ENCODE data around the gene MXD4. TPM values are rescaled to one million over a fixed set of nuclear protein-coding genes. Genes with fewer than 3 reads are reported as not detected.
A peak's percentile ranks its signal among the peaks of the same experiment; 100 is the strongest.

MXD4 gene
- total RNA-seq, 1 experiment from 2014 or later = 20.4 TPM

- ChIA-PET CTCF (interaction anchor here (1.4 kb wide), 2 partner anchors 79 to 112 kb away, joined by 3 read pairs; no protein-coding TSS in a partner anchor), POLR2A (no interaction called here)
- Mint-ChIP-seq H3K27ac (no peak overlapping the region), H3K36me3 (peaks cover 7% of the 10 kb centered on the region), H3K9me3 (peaks cover 8% of the 10 kb centered on the region), H3K27me3 (ENCODE audit: low read depth) (no peaks in the 10 kb centered on the region; the same call in 1 of the 2 replicates), H3K4me3 (no peak overlapping the region), H3K4me1 (peaks cover 10% of the 10 kb centered on the region)
- ATAC-seq = no peak
- no peak for DNase-seq (ENCODE audit: low spot score)
- TF ChIP-seq SP1 (CRISPR knock-in tag; conservative IDR thresholded peaks at IDR 0.05) = no peak
- TF ChIP-seq TEAD4 (CRISPR knock-in tag; IDR thresholded peaks at IDR 0.05) = no peak
- no peak for TF ChIP-seq NR2C2 (CRISPR knock-in tag; IDR thresholded peaks at IDR 0.05)
- TF ChIP-seq, protein P1, sequence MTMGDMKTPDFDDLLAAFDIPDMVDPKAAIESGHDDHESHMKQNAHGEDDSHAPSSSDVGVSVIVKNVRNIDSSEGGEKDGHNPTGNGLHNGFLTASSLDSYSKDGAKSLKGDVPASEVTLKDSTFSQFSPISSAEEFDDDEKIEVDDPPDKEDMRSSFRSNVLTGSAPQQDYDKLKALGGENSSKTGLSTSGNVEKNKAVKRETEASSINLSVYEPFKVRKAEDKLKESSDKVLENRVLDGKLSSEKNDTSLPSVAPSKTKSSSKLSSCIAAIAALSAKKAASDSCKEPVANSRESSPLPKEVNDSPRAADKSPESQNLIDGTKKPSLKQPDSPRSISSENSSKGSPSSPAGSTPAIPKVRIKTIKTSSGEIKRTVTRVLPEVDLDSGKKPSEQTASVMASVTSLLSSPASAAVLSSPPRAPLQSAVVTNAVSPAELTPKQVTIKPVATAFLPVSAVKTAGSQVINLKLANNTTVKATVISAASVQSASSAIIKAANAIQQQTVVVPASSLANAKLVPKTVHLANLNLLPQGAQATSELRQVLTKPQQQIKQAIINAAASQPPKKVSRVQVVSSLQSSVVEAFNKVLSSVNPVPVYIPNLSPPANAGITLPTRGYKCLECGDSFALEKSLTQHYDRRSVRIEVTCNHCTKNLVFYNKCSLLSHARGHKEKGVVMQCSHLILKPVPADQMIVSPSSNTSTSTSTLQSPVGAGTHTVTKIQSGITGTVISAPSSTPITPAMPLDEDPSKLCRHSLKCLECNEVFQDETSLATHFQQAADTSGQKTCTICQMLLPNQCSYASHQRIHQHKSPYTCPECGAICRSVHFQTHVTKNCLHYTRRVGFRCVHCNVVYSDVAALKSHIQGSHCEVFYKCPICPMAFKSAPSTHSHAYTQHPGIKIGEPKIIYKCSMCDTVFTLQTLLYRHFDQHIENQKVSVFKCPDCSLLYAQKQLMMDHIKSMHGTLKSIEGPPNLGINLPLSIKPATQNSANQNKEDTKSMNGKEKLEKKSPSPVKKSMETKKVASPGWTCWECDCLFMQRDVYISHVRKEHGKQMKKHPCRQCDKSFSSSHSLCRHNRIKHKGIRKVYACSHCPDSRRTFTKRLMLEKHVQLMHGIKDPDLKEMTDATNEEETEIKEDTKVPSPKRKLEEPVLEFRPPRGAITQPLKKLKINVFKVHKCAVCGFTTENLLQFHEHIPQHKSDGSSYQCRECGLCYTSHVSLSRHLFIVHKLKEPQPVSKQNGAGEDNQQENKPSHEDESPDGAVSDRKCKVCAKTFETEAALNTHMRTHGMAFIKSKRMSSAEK (CRISPR knock-in tag; IDR thresholded peaks at IDR 0.05; ENCODE audit: borderline replicate concordance) = no peak
- no peak for TF ChIP-seq PRRX2 (CRISPR knock-in tag; IDR thresholded peaks at IDR 0.05)
- TF ChIP-seq ETV6 (CRISPR knock-in tag; IDR thresholded peaks at IDR 0.05) = no peak
- TF ChIP-seq, protein P2, sequence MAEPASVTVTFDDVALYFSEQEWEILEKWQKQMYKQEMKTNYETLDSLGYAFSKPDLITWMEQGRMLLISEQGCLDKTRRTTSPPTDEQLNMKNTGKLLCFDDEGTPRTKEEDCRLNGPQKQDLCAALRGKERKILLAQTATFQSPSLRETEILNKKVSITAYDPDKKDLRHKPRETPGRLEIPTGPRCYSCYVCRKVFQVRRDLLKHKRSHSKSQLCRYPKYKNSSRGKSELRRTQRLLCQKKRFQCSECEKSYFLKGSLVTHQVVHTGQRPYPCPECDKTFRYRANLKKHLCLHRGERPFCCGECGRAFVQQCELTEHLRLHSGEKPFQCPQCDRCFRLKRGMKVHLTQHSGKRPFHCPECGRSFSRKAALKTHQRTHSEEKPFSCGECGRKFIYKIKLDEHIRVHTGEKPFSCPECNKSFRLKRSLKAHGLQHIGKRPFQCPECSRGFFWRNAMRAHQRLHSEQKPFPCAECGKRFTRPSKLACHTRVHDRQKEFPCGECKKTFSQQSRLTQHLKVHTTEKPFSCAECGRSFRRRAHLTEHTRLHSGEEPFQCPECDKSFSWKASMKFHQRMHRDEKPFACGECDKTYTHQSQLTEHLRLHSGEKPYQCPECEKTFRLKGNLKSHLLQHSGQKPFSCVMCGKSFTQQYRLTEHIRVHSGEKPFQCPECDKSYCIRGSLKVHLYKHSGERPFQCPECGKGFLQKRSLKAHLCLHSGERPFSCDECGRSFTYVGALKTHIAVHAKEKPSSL (CRISPR knock-in tag; conservative IDR thresholded peaks at IDR 0.05) = no peak
- no peak for TF ChIP-seq NFATC4 (CRISPR knock-in tag; IDR thresholded peaks at IDR 0.05)
- TF ChIP-seq, protein P3, sequence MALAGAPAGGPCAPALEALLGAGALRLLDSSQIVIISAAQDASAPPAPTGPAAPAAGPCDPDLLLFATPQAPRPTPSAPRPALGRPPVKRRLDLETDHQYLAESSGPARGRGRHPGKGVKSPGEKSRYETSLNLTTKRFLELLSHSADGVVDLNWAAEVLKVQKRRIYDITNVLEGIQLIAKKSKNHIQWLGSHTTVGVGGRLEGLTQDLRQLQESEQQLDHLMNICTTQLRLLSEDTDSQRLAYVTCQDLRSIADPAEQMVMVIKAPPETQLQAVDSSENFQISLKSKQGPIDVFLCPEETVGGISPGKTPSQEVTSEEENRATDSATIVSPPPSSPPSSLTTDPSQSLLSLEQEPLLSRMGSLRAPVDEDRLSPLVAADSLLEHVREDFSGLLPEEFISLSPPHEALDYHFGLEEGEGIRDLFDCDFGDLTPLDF (CRISPR knock-in tag; IDR thresholded peaks at IDR 0.05) = no peak
- no peak for TF ChIP-seq PREB (CRISPR knock-in tag; IDR thresholded peaks at IDR 0.05; ENCODE audit: borderline replicate concordance)
These were observed 38.7 kb upstream of the MXD4 start for GRCh38 chr4:2300431-2301224.

- H3K4me3 Mint-ChIP-seq = no peak overlapping the region
- no peak for DNase-seq (ENCODE audit: low spot score)
- ATAC-seq = no peak
- H3K36me3 Mint-ChIP-seq = peaks cover 7% of the 10 kb centered on the region
- peak; percentile 9; the same call in 1 of the 2 replicates for TF ChIP-seq ZNF121 (CRISPR knock-in tag; IDR thresholded peaks at IDR 0.05)
- TF ChIP-seq PREB (CRISPR knock-in tag; IDR thresholded peaks at IDR 0.05; ENCODE audit: borderline replicate concordance) = no peak
- H3K4me1 Mint-ChIP-seq = peaks cover 12% of the 10 kb centered on the region
- no peak overlapping the region for H3K27ac Mint-ChIP-seq
- no peaks in the 10 kb centered on the region; the same call in 1 of the 2 replicates for H3K27me3 Mint-ChIP-seq (ENCODE audit: low read depth)
- ChIA-PET CTCF (no interaction called here), POLR2A (no interaction called here)
- H3K9me3 Mint-ChIP-seq = peaks cover 8% of the 10 kb centered on the region
These were observed 37.9 kb upstream of the MXD4 start for GRCh38 chr4:2299794-2300193.

All from WTC11 (cell line).